K562 (cell line): ENCODE results near the gene FBXO21. TPM values are rescaled to one million over a fixed set of nuclear protein-coding genes. Genes with fewer than 3 reads are reported as not detected.

Source experiments
- ATAC-seq: fragments of 200-7000 bp; cut with Tn5 transposase; 3 replicates; pipeline ENCODE4 v1.9.1; 2020; ENCODE audit warnings: moderate library complexity
- BruUV-seq: library from RNA; stranded (reverse); fragments of 400-500 nt; replicated peaks from 2 replicates; lab custom pipeline; 2021; lab: Mats Ljungman, UMichigan
- CTCF ChIA-PET: fragments of 300-600 bp; formaldehyde crosslinking; extraction: SDS; loops from one replicate; lab custom pipeline; 2021; ENCODE audit warnings: low intra/inter-chr PET ratio; lab: Yijun Ruan, JAX
- POLR2A ChIA-PET: fragments of 300-600, 350-650 bp; sonication (Branson Sonifier 250); formaldehyde crosslinking; extraction: SDS; loops from one replicate; lab custom pipeline; 2021; ENCODE audit warnings: antibody characterized with exemption, inconsistent platforms; lab: Yijun Ruan, JAX
- DNase-seq, 4 experiments: peaks; one replicate each; pipeline versions ENCODE4 v3.0.0 to v3.0.0-alpha.2; 2011 to 2018; ENCODE audit warnings: low spot score in 3 of 4, mixed read lengths in 3 of 4; ENCODE audit errors: extremely low read depth in 1 of 4
- FAIRE-seq: peaks from 2 replicates; lab custom pipeline; 2011; peaks lifted over from hg19 to GRCh38; lab: Jason Lieb, UNC
- H2AFZ ChIP-seq: 2 replicates; pipeline ENCODE4 v1.6.0; 2011; ENCODE audit warnings: low read depth, low read length, control low read depth, inconsistent platforms
- H3K27ac ChIP-seq: fragments of 200-600 bp; 3 replicates; pipeline ENCODE4 v1.8.0; 2011; ENCODE audit warnings: low read depth, mild to moderate bottlenecking, control low read depth, inconsistent platforms, low read length, moderate library complexity, mixed read lengths; ENCODE audit errors: extremely low read depth
- H3K27me3 ChIP-seq, 2 experiments: fragments of 300-600 bp in 1 of 2; 2 replicates in 1 of 2; 3 replicates in 1 of 2; pipeline versions ENCODE4 v1.6.0 to v1.8.0; 2011; ENCODE audit warnings: inconsistent platforms in 2 of 2, low read length in 2 of 2, mild to moderate bottlenecking in 1 of 2, mixed read lengths in 1 of 2, moderate library complexity in 1 of 2; ENCODE audit not compliant: control insufficient read depth in 2 of 2, insufficient read depth in 2 of 2
- H3K36me3 ChIP-seq: fragments of 300-600 bp; 3 replicates; pipeline ENCODE4 v1.8.0; 2011; ENCODE audit warnings: mild to moderate bottlenecking, low read length, inconsistent platforms; ENCODE audit not compliant: control insufficient read depth, insufficient read depth
- H3K4me1 ChIP-seq, 2 experiments: fragments of 200-600 bp in 1 of 2; replicated peaks in 1 of 2; 2 replicates in 1 of 2; 3 replicates in 1 of 2; pipeline versions ENCODE4 v1.5.1 to v1.8.0; 2011; ENCODE audit warnings: inconsistent platforms in 2 of 2, low read length in 2 of 2, mild to moderate bottlenecking in 1 of 2, mixed read lengths in 1 of 2, moderate library complexity in 1 of 2; ENCODE audit not compliant: control insufficient read depth in 2 of 2, insufficient read depth in 2 of 2
- H3K4me2 ChIP-seq: 2 replicates; pipeline ENCODE4 v1.6.1; 2011; ENCODE audit warnings: low read length, control low read depth, inconsistent platforms, mixed read lengths; ENCODE audit not compliant: insufficient read depth
- H3K4me3 ChIP-seq: fragments of 200-600 bp; sonication (generic), shearing (Covaris generic); 2 replicates; pipeline ENCODE4 v1.5.1; 2016; ENCODE audit warnings: control low read depth, inconsistent platforms
- H3K79me2 ChIP-seq: fragments of 200-600 bp; 3 replicates; pipeline ENCODE4 v1.8.0; 2011; ENCODE audit warnings: low read length, inconsistent platforms; ENCODE audit not compliant: control insufficient read depth, insufficient read depth
- H3K9ac ChIP-seq, 2 experiments: 2 replicates each; pipeline versions ENCODE4 v1.6.0 to v1.6.1; 2011; ENCODE audit warnings: low read depth in 2 of 2, low read length in 2 of 2, control low read depth in 1 of 2, inconsistent platforms in 1 of 2, mild to moderate bottlenecking in 1 of 2, mixed read lengths in 1 of 2; ENCODE audit not compliant: insufficient read depth in 1 of 2
- H3K9me1 ChIP-seq: one replicate; pipeline ENCODE4 v1.6.0; 2011; ENCODE audit warnings: inconsistent platforms, mild to moderate bottlenecking, low read length, moderate library complexity; ENCODE audit not compliant: control insufficient read depth, insufficient read depth
- H3K9me3 ChIP-seq: replicated peaks from 2 replicates; pipeline ENCODE4 v1.5.1; 2011; ENCODE audit warnings: low read depth, low read length, inconsistent platforms; ENCODE audit not compliant: control insufficient read depth, insufficient read depth
- H4K20me1 ChIP-seq: replicated peaks from 2 replicates; pipeline ENCODE4 v1.6.1; 2011; ENCODE audit warnings: low read length, inconsistent platforms, mixed read lengths; ENCODE audit not compliant: control insufficient read depth, insufficient read depth
- NUFIP1 ChIP-seq: fragments of 450-650 bp; IDR thresholded peaks from 2 replicates; pipeline ENCODE4 v1.6.1; 2018; ENCODE audit not compliant: partially characterized antibody
- TAL1 ChIP-seq: fragments of 450-650 bp; IDR thresholded peaks from 2 replicates; pipeline ENCODE4 v1.6.1; 2016; ENCODE audit warnings: mild to moderate bottlenecking
- WGBS: fragments of 100-300 bp; shearing (Covaris generic); methylation state at CpG from one replicate; pipeline ENCODE4 v1.1.6; 2016; ENCODE audit warnings: low coverage, mixed read lengths; ENCODE audit not compliant: insufficient coverage; ENCODE audit errors: missing lambda C conversion rate; 5-methylcytosine and 5-hydroxymethylcytosine counted together
- in situ Hi-C: fragments of 300-500 bp; cut with MboI; formaldehyde crosslinking; loops from 4 replicates; pipeline ENCODE4 v1.15.0; 2018; ENCODE audit warnings: inconsistent platforms, mixed read lengths
- intact Hi-C: fragments of 100-400 bp; cut with micrococcal nuclease; formaldehyde crosslinking; loops from 2 replicates; pipeline ENCODE4 v1.14.2; 2022
- polyA plus RNA-seq, 8 experiments: library from polyadenylated mRNA; depleted of rRNA in 4 of 8; stranded (reverse) in 5 of 8; unstranded in 3 of 8; fragments of >200 nt; fragmentation: Nextera tagmentation in 2 of 8; fragmentation: Illumina TruSeq in 1 of 8; extraction: Ambion mirVana in 2 of 8; extraction: Trizol in 1 of 8; gene quantifications; 2 replicates each; pipeline versions ENCODE4 v1.2.1 to v1.2.3, GENCODE V29; 2011 to 2014; ENCODE audit warnings: inconsistent platforms in 1 of 8, missing spikeins in 1 of 8
- total RNA-seq, 7 experiments: library from RNA; depleted of rRNA in 6 of 7; stranded (reverse); fragments of >200 nt in 6 of 7; fragmentation: Illumina TruSeq in 2 of 7; extraction: Trizol in 2 of 7; gene quantifications; 2 replicates each; pipeline versions ENCODE4 v1.2.1 to v1.2.3, GENCODE V29; 2011 to 2021; ENCODE audit warnings: low replicate concordance in 1 of 7
- TF ChIP-seq, protein P1 (sequence below): fragments of 250-450 bp; sonication (Bioruptor Pico); IDR thresholded peaks from 2 replicates; pipeline ENCODE4 v1.8.0; 2022; ENCODE audit warnings: inconsistent platforms, mild to moderate bottlenecking, moderate library complexity, borderline replicate concordance

Gene FBXO21
- total and polyA plus RNA-seq, 9 of the 15 experiments (the other 6 are each of a cell fraction or from before 2014, with no cell fraction given): 3.0 to 50.9 (median 9.1) TPM

DNA sequence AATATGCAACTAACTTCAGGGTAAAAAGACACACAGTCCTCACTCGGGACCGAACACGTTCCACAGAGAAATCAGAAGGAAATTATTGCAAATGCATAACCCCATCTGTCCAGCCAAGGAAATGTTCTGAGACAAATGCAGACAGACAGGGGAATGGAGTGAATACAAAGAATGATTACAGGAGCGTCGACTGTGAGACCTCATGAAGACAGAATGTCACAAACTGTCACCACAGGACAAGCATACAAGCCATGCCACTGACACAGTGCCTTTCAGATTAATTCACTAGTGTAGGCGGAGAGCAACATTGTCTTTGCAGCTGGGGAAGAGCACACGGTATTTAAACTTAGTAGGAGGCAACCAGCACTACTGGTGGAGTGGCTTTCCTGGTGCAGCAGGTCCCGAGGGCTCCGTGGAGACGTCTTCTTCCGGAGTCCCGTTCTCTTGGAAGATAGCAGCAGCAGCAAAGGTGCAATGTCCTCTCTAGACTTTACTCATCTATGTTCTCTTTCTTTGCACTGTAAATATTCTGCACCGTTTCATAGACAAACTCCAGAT is 44.6 kb downstream of the FBXO21 start:
- BruUV-seq: no TSS peak
- H3K27ac ChIP-seq: no peak overlapping the region
- no peak for TF ChIP-seq TAL1
- TF ChIP-seq, protein P1, sequence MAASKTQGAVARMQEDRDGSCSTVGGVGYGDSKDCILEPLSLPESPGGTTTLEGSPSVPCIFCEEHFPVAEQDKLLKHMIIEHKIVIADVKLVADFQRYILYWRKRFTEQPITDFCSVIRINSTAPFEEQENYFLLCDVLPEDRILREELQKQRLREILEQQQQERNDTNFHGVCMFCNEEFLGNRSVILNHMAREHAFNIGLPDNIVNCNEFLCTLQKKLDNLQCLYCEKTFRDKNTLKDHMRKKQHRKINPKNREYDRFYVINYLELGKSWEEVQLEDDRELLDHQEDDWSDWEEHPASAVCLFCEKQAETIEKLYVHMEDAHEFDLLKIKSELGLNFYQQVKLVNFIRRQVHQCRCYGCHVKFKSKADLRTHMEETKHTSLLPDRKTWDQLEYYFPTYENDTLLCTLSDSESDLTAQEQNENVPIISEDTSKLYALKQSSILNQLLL (CRISPR knock-in tag): no peak
- no peak for TF ChIP-seq NUFIP1

More for the DNA sequence above, 44.6 kb downstream of the FBXO21 start:
- intact Hi-C loops: no loop called here
- no peak overlapping the region for H3K9ac ChIP-seq
- H3K4me1 ChIP-seq: peaks cover 7% of the 10 kb centered on the region in 2 experiments; a peak in 3 of 5 replicates
- in situ Hi-C loops: loop anchor here (25.0 kb wide), 1 partner anchor 1183 kb away; no protein-coding TSS in a partner anchor
- ChIA-PET POLR2A (interaction anchor here (0.6 kb wide), 1 partner anchor 55 kb away, joined by 3 read pairs; no protein-coding TSS in a partner anchor), CTCF (no interaction called here)
- H4K20me1 ChIP-seq: 0 out of 2 replicates have a peak, but pooled peaks cover 4% of the 10 kb centered on the region
- no peaks in the 10 kb centered on the region for H3K9me1 ChIP-seq
- no peak overlapping the region for H2AFZ ChIP-seq
- no peak for ATAC-seq
- H3K27me3 ChIP-seq: no peaks in the 10 kb centered on the region
- no peaks in the 10 kb centered on the region for H3K9me3 ChIP-seq
- no peak for FAIRE-seq
- H3K36me3 ChIP-seq: peaks cover 23% of the 10 kb centered on the region; the same call in 2 of the 3 replicates
- WGBS: 83% methylated on average over 13 of the region's 13 CpGs
- H3K4me3 ChIP-seq: no peak overlapping the region
- no peaks in the 10 kb centered on the region for H3K79me2 ChIP-seq
- DNase-seq: no peak
- no peak overlapping the region for H3K4me2 ChIP-seq
